ENCODE data around the gene CDS1. TPM values are rescaled to one million over a fixed set of nuclear protein-coding genes. Genes with fewer than 3 reads are reported as not detected.

CDS1 gene
- total RNA-seq, 2 experiments from 2014 or later = 0.17 to 0.36 TPM

DNA sequence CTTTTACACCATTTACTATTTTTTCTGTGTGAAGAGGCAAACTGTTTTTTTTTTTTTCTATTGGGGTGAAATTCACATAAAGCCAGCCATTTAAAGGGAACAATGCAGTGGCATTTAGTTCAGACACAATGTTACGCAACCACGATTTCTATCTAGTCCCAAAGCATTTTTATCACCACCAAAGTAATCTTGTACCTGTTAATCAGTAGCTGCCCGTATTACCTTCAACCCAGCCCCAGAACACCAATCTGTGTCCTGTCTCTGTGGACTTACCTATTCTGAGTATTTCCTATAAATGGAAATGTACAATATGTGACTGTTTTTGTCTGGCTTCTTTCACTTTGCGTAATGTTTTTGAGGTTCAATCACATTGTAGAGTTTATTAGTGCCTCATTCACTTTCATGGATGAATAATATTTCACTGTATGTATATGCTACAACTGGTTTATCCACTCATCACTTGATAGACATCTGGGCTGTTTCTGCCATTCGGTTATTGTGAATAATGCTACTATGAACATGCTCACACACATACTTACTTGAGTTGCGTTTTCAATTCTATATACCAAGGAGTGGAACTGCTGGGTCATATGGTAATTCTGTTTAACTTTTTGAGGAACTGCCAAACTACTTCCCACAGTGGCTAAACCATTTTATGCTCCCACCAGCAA, 116.2 kb downstream of the CDS1 start:
- CTCF ChIA-PET = no interaction called here
- Mint-ChIP-seq H3K4me3 (no peak overlapping the region), H3K9me3 (no peaks in the 10 kb centered on the region), H3K4me1 (ENCODE audit: low read depth) (no peaks in the 10 kb centered on the region), H3K27ac (no peak overlapping the region), H3K36me3 (ENCODE audit: low read depth) (no peaks in the 10 kb centered on the region), H3K27me3 (ENCODE audit: low read depth) (peaks cover 9% of the 10 kb centered on the region)
- intact Hi-C loops (cut with micrococcal nuclease) = no loop called here
- no peak for DNase-seq

Other genes with a start within 250 kb of the CDS1 start
- not detected for gene NKX6-1, start 83.8 kb upstream of the CDS1 start, total RNA-seq